ENCODE measurements around the gene RAD18.

The RAD18 gene

DNA sequence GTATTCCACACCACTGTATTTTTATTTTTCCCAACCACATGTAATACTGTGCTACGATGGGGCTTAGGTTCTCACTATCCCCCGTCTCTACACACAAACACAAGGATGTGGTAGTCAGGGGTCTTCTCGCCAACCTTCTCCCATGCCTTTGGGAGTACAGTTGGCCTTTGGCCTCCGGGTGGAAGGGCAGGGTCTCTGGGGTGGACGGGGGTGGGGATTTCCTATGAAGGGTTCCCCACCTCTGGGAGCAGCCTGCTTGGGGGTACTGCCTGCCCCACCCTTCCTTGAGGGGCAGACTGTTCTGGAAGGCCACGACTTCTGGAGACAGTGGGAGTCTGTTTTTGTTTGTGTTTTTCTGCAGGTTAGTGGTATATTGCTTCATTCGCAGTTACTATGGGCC is 21.3 kb upstream of the RAD18 start:
- no peak for DNase-seq

DNA sequence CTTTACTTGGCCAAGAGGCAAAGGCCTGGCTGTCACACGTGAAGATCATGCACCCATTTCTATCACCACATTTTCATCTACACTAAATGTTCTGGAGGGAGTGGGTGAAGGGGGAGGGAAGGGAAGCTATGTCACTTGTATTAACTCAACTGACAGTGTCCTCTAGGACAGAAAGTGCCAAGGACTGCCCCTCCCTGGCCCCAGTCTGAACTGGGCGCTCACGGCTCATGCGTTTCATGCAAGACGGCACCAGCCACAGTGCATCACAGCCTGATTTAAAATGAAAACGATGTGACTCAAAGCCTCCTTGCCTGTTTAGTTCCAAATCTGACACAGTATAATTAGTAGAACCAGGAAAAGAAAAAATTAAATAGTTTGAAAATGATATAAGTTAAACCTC is 20.8 kb upstream of the RAD18 start:
- no peak for DNase-seq

DNA sequence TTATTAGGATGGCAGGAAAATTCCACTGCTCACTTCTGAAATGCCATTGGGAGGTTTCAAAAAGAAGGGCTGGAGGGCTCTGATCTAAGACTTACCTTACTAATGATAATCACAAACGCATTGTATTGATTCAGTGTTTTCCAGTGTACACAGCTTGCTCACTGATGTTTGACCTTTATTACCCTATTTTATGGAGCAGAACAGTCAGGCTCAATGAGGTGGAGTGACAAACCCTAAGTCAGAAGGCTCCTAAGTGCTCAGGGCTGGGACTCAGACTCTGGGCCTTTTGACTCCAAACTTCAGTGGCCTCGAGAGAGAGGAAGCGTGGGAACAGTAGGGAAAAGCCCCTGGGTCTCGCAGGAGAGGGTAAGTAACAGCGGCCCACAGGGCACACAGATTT is 20.3 kb upstream of the RAD18 start:
- DNase-seq, result no peak

DNA sequence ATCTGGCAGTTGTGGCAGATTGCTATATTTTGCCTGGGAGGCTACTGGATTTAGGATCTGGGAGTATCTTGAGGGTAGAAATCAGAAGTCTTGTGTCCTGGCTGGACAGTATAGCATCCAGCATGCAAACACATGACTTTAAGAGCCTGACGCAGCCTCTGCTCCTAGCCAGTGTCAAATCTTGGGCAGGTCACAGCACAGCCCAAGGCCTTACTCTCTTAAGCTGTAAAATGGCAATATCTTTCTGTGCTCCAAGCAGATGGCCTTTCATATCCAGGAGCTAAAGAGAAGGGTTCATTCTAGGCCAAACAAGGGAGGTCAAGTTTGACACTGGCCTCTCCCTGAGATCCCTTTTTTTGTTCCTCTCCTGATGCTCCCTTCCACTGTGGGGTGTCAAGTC is 19.8 kb upstream of the RAD18 start:
- no peak for DNase-seq

DNA sequence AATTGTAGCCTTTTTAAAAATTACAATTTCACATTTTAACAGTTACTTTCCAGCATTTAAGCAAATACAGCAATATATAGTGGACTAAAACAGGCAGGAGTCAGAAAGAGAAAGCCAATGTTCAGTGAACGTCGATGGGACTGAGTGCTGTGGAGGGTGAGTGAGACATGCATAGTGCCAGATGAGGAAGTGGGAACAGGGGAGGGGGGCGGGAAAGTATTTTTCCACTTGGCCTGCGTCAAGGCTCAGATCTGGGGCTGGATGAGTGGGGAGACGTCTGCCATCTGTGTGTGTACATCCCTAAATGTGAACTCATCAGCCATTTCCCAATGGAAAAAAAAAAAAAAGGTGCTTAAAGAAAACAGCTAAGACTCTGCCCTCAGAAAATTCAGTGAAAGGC is 19.2 kb upstream of the RAD18 start:
- no peak for DNase-seq

DNA sequence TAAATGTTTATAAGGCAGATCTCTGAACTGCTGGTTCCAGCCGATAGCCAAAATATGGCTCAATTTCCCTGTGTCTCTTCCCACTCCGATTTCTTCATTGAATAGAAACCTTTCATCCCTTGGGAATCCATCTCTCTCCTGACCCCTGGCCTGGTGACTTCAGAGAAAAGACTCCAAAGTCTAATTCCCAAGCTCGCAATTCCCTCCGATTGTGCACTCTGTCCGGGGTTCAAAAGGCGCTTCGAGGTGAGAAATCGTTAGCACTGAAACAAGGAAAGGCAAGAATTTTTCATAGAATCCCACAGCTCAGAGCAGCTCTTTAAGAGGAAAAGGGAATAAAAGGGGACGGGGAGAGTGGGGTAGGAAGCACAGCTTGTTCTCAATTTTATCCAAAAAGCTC is 18.4 kb upstream of the RAD18 start:
- DNase-seq, result no peak

DNA sequence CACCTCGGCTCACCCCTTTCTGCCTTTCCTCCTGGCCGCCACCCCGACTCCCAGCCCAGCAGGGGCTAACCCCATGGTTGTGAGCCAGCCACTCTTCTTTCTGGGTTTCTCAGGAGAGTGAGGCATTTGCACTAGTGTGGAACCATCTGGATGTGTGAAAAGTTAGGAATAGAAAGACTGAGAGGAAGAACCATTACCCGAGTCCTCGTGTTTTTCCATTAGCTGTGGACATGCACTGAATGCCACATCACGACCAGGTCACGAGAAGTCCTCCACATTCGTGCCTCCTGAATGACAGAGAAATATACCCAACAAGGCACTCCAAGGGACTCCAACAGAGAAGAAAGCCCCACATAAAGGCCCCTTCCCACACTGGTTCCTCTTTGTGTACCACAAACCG is 18.0 kb upstream of the RAD18 start:
- DNase-seq, result no peak

DNA sequence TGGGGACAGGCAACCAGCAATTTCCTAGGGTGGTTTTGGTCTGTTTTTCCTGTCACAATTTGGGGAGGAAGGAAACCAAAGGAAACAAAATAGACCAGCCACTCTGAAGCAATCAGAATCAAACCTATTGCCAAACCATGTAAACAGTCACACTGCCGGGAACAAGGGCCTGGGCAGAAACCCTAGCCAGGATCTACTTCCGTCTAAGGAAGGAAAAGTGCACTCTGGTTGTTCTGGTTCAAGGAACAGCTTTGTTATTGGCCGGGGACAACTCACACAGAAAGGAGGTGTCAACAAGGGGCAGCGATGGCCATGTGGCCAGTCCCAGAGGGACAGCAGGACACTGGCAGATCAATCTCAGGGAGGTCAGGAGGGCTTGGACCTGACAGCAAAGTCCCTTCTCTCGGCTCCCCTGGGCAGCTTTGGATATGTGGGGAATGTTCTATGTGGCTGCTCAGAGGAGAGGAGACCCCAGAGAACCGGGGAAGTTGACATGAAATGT is 17.5 kb upstream of the RAD18 start:
- no peak for DNase-seq

DNA sequence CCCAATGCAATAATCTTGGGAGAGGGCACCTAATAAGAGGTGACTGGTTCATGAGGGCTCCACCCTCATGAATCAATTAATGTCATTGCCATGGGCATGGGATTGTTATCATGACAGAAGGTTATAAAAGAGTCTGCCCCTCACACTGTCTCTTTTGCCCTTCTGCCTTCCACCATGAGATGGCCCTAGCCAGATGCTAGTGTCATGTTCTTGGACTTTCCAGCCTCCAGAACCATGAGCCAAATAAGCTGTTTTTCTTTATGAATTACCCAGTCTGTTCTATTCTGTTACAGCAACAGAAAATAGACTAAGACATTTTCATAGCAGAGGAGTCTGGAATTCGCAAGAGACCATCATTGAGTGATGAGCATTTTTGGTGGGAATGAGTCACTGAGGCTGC is 16.0 kb upstream of the RAD18 start:
- DNase-seq, result no peak

DNA sequence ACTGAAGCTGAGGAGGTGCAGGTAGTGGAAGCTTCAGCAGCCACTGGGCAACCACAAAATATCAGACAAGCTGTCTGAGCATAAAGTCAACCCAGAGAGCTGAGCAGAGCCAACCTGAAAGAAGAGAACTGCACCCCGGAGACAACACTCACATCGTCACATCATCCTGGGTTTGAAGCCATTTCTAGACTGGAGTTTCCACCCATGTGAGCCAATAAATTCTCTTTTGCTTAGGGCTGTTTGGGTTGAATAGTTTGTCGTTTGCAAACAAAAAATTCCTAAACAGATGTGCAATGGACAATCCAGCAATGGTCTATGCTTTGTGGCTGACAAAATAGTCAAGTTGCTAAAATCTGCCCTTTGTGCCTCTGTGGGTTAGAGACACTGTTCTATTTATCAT is 15.3 kb upstream of the RAD18 start:
- DNase-seq, result no peak

DNA sequence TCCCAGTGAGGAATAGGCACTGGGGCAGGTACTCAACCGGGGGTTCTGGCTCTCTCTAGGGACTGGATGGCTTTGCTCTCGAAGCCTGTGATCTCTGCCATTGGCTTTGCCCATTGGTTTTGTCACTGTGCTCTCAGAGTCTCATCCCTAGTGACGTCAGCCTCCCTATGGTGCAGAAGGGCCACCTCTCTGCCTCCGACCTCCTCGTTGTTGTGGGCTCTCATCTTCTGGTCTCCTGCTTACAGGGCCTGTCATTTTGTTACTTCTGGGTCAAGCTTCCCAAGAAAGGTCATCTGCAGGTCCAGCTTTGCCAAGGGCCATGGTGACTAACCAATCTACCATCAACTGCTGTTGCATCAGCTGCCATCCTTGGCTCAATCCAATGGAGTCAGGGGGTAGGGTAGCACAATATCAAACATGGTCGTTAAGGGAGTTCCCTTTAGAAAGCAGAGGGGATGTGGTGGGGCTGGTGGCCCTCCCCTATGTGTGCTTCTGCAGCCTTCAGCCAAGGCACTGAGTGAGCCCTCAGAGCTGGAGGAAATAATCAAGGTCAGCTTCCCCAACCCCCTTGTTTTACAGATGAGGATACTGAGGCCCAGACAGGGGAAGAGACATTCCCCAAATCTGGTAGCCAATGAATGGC is 13.4 kb upstream of the RAD18 start:
- no peak for DNase-seq

DNA sequence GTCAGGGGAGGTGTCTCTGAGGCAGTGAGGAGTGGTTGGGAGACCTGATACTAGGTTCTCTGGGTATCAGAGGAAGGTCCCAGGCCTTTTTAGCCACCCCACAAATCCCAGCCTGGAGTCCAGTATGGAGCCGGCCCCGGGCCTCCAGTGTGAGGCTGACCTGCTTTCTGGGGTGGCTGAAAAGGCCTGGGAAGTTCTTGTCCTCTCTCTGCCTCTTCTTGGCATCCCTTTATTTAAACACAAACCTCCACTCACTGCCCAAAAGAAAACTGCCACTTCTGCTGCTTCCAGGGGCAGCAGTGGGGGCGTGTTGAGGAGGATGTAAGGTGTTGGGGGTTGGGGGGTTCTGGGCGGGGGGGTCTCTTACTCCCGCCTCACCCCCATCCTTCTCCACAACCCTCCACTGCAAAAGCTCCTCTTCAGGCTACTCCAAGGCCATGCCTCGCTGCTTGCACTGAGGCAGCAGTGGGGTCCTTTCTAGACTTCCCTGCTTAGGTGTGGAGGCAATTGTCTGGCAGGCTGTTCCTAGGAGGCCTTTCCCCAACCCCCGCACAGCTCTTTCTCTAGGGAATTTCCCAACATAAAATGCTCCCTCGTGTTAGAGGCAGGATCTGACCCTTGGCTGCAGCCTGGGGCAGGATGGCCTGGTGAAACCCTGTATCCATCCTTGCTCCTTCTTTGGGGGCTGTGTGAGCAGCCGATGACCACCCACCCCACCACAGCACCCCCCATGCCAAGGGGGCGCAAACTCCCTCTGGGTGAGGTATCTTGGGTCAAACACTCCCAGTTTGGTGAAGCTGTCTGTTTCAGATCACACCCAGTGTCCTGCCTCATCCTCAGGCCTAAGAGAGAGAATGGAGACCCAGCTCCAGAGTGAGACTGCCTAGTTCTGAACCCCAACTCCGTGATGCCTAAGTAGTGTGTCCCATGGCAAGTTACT is 12.1 kb upstream of the RAD18 start:
- no peak for DNase-seq

DNA sequence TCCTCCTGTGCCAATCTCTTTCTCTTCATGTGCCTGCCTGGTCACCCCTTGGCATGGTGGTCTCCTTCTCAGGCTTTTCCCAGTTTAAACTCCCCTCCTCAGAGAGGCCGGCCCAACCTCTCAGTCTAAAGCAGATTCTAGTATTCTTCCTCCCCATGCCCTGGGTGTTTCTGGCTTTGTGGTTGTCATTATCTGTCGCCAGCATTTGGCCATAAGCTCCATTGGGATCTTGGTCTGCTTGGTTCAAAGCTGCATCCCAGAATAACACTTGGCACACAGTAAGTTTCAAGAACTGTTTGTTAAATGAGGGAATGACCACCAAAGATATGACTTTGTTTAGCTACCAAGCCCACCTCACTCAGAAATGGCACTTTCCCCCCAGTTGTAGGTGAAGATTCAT is 11.2 kb upstream of the RAD18 start:
- DNase-seq, result no peak

DNA sequence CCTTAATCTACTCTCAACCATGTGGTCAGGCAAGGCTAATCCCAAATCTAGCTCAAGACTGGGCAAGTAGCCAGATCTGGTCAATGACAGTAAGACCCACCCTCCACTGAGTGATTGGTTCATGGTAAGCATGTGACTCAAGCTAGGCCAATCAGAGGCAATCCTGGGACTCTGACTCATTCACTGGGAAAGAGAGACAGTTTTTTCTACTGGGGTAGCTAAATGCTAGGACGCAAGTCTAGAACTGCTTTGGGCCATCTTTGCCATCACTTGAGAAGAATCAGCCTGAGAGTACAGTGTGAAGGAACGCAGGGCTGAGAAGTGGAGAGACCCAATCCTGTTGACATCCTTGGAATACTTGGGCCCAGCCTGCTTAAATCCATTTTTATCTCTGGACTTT is 9.4 kb upstream of the RAD18 start:
- DNase-seq, result no peak

DNA sequence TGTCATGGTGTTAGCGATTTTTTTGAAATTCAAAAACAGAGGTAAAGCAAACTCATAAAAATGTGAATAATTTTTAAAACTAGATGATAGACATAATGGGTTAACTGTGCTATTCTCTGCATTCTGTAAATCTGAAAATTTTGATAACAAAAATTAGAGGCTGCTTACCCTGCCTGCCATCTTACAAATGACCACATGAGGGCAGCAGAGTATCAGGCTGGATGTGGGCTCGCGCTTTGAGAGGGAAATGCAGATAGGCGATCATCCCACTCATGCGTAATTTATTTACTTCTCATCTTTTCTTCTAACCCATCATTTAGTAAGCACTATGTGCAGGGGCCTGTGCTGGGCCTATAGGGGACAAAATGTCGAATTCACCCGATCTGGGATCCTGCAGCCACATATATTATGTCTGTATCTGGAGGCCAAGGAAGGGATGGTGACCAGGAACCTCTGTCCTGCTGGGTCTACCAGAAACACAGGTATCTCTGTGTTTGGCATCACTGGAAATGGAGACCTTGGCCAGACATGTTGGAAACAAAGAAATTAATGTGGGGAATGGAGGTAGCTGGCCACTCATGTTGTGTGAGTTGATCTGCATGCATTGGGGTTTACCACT is 7.8 kb upstream of the RAD18 start:
- DNase-seq, result peak; percentile 72

DNA sequence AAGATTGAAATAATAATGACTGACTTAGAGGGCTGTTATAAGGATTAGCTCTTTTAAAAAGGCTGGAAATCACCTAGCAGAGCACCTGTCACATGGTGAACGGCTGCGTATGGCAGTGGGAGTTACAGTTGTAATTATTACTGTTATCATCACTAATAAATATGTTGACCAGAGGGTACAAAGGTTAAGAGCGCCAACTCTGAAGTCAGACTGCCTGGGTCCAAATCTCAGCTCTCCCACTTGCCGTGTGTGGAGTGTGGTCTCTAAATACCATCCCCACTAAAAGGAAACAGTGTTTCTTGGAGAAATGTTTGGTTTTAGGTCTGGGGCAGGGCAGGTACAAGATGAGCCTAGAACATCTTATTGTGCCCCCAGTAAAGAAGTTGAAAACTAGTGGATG is 6.0 kb upstream of the RAD18 start:
- DNase-seq, result no peak

DNA sequence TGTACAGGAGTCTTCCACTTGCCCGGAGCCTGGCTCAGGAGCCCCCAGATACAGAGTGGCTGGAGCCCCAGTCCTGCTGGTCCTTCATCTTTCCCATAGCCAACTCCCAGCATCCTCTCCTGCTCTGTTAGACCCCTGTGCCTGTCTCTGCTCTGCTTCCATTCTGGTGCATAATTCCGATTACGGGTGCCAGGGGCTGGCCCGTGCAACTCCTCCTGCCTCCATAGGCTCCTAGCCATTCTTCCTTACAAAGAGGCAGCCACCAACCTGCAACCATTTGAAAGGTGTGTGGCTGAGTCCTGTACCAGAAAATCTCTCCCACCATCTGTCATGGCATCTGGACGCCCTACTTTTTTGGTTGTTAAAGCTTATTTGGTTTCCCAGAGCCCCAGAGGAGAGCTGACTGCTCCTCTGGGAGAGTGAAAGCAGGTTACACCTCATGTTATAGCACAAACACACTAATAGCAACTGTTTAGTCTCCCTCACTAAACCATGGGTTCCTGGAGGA is 5.2 kb upstream of the RAD18 start:
- DNase-seq, result no peak

DNA sequence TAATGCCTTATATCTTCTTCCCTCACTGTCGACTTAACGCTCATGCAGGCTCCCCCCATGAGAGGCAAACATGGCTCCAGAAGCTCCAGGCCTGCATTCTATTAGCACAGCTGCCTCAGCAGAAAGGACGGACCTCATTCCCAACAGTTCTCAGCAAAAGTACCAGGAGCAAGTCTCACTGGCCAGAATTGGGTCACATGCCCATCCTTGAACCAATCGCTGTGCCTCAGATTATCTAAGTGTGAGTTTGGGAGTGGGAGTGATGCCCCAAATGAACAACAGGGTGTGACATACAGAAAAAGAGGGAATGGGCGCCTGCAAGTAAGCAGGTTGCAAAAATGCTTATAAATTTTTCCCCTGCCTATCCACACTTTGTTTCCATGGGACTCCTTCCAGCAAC is 4.3 kb upstream of the RAD18 start:
- DNase-seq, result no peak

DNA sequence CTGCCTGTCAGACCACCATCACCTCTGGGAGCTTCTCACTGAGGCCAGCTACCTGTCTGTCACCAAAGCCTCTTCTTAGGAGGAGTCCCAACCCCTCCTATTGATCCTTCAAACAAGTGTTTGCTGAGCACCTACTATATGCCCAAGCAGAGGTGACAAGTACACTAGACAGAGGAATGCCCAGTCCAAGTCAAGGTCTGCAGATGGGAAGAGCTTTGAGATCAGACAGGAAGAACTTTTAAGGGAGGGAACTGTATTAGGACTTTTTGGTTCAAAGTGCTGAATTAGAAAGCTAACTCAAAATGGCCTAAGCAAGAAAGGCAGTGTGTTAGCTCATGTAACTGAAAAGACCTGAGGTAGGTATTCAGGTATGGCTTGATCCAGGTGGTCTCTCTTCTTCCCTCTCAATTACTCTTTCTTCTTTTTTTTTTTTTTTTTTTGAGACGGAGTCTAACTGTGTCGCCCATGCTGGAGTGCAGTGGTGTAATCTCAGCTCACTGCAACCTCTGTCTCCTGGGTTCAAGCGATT is 3.6 kb upstream of the RAD18 start:
- DNase-seq, result no peak

DNA sequence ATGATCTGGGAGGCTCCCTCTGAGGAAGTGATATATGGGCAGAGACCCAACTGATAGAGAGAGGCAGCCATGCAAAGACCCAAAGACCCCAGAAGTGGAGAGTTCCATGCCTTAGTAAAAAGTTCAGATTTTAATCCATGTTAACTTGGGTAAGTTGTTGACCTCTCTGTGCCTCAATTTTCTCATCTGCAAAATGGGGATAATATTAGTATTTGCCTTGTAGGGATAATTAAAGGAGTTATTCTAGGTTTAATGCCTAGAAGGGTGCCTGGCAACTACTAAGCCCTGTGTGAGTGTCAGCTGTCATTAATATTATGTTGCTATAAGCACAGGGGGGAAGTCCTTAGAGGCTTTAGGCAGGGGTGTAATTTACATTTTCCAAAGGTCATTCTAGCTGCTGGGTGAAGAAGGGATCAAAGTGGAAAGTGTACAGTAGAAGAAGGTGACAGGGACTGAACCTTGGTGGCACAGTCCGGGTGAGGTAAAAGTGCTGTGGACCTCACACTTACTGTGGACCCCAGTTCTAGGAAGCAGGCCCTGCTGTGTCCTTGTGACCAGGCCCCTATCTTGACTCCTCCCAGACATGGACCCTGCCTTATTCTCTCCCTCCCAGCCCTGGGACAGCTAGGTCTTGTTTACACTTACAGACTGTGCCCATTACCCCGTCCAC is 3.0 kb upstream of the RAD18 start:
- no peak for DNase-seq

DNA sequence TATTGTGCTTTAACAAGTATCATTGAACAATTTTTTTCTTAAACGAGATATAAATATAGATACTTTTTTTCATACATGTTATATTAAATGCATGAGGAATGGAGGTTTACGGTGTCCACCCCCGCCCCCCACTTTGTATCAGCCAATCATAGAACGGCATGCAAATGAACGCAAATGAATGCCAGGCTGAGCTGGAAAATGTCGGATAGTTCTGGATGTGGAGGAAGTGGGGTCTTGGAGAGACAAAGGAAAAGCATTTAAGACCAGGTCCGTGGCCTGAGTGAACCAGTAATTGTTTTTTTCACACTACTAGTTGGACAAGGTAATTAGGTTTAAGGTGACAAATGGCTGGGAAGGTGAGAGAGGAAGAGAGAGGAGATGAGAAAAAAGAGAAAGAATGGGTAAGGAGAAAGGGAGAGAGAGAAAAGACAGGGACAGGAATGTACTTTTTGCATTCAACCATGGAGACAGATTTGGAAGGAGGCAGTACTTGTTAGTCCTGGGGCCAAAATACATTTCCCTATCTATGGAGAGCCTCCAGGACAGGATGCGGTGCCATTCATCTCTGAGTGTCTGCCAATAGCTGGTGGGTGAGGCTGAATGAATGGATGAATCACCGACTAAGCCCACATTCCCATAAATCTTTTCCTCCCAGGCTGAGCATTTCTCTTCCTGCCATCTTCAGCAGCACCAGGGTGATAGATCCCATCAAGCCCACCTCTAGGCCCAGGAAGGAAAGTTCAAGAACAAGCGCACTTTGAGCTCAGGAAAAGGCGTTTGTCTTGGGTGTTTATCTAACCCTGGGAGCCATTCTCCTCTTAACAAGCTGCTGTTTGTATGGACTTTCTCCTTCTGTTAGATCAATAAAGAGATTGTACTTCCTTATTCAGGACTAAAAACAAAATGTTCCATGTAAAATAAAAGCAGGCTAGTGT is 1.4 kb upstream of the RAD18 start:
- no peak for DNase-seq
